Smooth muscle cell (in vitro differentiated cells): ENCODE measurements around the gene NEBL. TPM values are rescaled to one million over a fixed set of nuclear protein-coding genes. Genes with fewer than 3 reads are reported as not detected.

Source experiments
- DNase-seq: peaks from one replicate; lab custom pipeline; 2025; ENCODE audit not compliant: unreplicated experiment; lab: John Stamatoyannopoulos, UW
- H2AFZ ChIP-seq: fragments of 200-600 bp; sonication (generic); 2 replicates; pipeline ENCODE4 v1.6.0; 2016; ENCODE audit warnings: antibody characterized with exemption, low read depth, mild to moderate bottlenecking
- H3F3A ChIP-seq: fragments of 200-600 bp; sonication (generic); 2 replicates; pipeline ENCODE4 v1.6.0; 2017; ENCODE audit warnings: antibody characterized with exemption, low read depth
- H3K27ac ChIP-seq: fragments of 200-600 bp; sonication (generic); 2 replicates; pipeline ENCODE4 v1.5.1; 2016; ENCODE audit warnings: low read depth, mild to moderate bottlenecking
- H3K27me3 ChIP-seq: fragments of 200-600 bp; sonication (generic); 2 replicates; pipeline ENCODE4 v1.6.1; 2016; ENCODE audit warnings: low read depth, mild to moderate bottlenecking
- H3K36me3 ChIP-seq: fragments of 200-600 bp; sonication (generic); 2 replicates; pipeline ENCODE4 v1.5.1; 2016; ENCODE audit warnings: low read depth
- H3K4me1 ChIP-seq: fragments of 200-600 bp; sonication (generic); 2 replicates; pipeline ENCODE4 v1.5.1; 2016; ENCODE audit warnings: low read depth
- H3K4me2 ChIP-seq: fragments of 200-600 bp; sonication (generic); 2 replicates; pipeline ENCODE4 v1.6.0; 2016; ENCODE audit warnings: mild to moderate bottlenecking
- H3K4me3 ChIP-seq: fragments of 200-600 bp; sonication (generic); 2 replicates; pipeline ENCODE4 v1.5.1; 2016; ENCODE audit warnings: mild to moderate bottlenecking
- H3K79me2 ChIP-seq: fragments of 200-600 bp; sonication (generic); 2 replicates; pipeline ENCODE4 v1.6.0; 2016; ENCODE audit warnings: low read depth, mild to moderate bottlenecking
- H3K9ac ChIP-seq: fragments of 200-600 bp; sonication (generic); 2 replicates; pipeline ENCODE4 v1.6.0; 2016; ENCODE audit warnings: low read depth
- H3K9me3 ChIP-seq: fragments of 200-600 bp; sonication (generic); replicated peaks from 2 replicates; pipeline ENCODE4 v1.5.1; 2016; ENCODE audit warnings: low read depth
- H4K20me1 ChIP-seq: fragments of 200-600 bp; sonication (generic); 2 replicates; pipeline ENCODE4 v1.6.0; 2016; ENCODE audit warnings: low read depth
- WGBS: methylation state at CpG from one replicate; pipeline ENCODE4 v1.1.7; 2016; ENCODE audit warnings: low lambda C conversion rate; 5-methylcytosine and 5-hydroxymethylcytosine counted together
- polyA plus RNA-seq: library from polyadenylated mRNA; unstranded; fragments of >200 nt; fragmentation: Nextera tagmentation; extraction: Ambion mirVana; gene quantifications from 2 replicates; pipeline ENCODE4 v1.2.1, GENCODE V29; 2016
- total RNA-seq: library from RNA; depleted of rRNA; stranded (reverse); fragments of >200 nt; gene quantifications from 2 replicates; pipeline ENCODE4 v1.2.3, GENCODE V29; 2014
- TF ChIP-seq, protein P1 (sequence below): fragments of 200-600 bp; sonication (generic); IDR thresholded peaks from 2 replicates; pipeline ENCODE4 v1.5.1; 2017; ENCODE audit warnings: borderline replicate concordance, mild to moderate bottlenecking, antibody characterized with exemption; ENCODE audit not compliant: insufficient read depth, poor library complexity, severe bottlenecking

The NEBL gene
- total and polyA plus RNA-seq, 2 experiments from 2014 or later: 1.8 to 12.8 TPM

DNA sequence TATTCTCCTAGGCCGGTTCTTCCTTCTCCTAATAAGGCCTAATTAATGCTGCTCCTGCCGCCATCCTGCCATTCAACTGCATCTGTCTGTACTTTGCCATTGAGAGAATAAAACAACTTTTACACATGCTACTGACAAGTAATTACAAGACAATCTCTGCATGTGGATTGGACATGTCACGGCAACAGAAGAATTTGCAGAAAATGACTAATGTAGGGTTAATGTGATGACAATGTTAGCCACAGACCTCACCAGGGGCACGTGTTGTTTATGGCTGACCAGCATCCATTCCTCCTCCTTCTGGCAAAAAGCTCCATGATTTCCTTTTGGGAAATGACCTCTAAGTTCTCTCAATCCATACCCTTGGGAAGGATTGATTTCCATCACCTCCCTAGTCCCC lies 58.0 kb downstream of the NEBL start:
- H3K27me3 ChIP-seq: no peaks in the 10 kb centered on the region
- no peaks in the 10 kb centered on the region for H4K20me1 ChIP-seq
- no peak overlapping the region for H3K27ac ChIP-seq
- no peaks in the 10 kb centered on the region for H3K9me3 ChIP-seq
- H3K9ac ChIP-seq: no peak overlapping the region
- no peaks in the 10 kb centered on the region for H3K79me2 ChIP-seq
- H2AFZ ChIP-seq: no peak overlapping the region
- TF ChIP-seq, protein P1, sequence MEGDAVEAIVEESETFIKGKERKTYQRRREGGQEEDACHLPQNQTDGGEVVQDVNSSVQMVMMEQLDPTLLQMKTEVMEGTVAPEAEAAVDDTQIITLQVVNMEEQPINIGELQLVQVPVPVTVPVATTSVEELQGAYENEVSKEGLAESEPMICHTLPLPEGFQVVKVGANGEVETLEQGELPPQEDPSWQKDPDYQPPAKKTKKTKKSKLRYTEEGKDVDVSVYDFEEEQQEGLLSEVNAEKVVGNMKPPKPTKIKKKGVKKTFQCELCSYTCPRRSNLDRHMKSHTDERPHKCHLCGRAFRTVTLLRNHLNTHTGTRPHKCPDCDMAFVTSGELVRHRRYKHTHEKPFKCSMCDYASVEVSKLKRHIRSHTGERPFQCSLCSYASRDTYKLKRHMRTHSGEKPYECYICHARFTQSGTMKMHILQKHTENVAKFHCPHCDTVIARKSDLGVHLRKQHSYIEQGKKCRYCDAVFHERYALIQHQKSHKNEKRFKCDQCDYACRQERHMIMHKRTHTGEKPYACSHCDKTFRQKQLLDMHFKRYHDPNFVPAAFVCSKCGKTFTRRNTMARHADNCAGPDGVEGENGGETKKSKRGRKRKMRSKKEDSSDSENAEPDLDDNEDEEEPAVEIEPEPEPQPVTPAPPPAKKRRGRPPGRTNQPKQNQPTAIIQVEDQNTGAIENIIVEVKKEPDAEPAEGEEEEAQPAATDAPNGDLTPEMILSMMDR: no peak
- no peaks in the 10 kb centered on the region for H3F3A ChIP-seq
- H3K4me3 ChIP-seq: no peak overlapping the region
- no peak for DNase-seq
- H3K4me1 ChIP-seq: no peaks in the 10 kb centered on the region
- no peaks in the 10 kb centered on the region for H3K36me3 ChIP-seq
- WGBS: 75% methylated on average over 4 of the region's 4 CpGs
- no peak overlapping the region for H3K4me2 ChIP-seq

DNA sequence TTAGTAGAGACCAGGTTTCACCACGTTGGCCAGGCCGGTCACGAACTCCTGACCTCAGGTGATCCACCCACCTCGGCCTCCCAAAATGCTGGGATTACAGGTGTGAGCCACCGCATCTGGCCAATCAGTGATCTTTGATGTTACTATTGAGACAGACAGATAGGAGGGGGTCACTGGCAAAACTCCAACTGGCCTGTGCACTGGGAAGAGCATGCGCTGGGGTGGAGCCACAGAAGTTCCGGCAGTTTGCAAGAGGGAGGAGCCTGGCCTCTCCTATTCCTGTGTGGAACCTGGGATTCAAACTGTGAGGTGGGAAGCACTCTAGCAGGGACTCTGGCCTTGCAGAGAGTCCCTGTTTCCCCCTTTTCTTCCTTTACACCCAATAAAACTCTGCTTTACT lies 60.7 kb downstream of the NEBL start:
- Histone ChIP-seq H3K4me3 (no peak overlapping the region), H3F3A (no peaks in the 10 kb centered on the region), H3K9ac (no peak overlapping the region), H3K9me3 (no peaks in the 10 kb centered on the region), H3K36me3 (no peaks in the 10 kb centered on the region), H3K27me3 (no peaks in the 10 kb centered on the region), H3K4me2 (no peak overlapping the region), H4K20me1 (no peaks in the 10 kb centered on the region), H3K27ac (no peak overlapping the region), H2AFZ (no peak overlapping the region), H3K4me1 (no peaks in the 10 kb centered on the region), H3K79me2 (no peaks in the 10 kb centered on the region)
- no peak for DNase-seq
- TF ChIP-seq, protein P1: no peak
- WGBS: 98% methylated on average over 7 of the region's 7 CpGs

DNA sequence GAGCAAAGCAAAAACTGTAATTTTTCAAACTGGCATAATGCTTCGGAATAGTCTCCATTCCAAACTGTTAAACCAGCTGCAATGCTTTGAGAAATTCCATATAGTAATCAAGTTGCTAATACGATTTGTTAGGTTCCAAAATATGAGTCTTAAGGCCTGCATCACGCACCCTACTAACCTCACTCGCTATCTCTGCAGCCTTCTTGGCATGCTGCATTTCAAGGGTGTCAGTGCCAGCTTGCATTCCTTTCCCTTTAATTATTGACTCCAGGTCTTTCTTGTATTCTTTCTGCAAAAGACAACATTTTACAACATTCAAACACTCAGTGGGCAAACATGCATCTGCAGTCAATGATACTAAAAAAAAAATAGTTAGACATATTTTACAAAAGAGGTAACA lies 61.8 kb downstream of the NEBL start:
- WGBS: 94% methylated on average over 4 of the region's 4 CpGs
- Histone ChIP-seq H4K20me1 (no peaks in the 10 kb centered on the region), H3K4me1 (no peaks in the 10 kb centered on the region), H3K4me2 (no peak overlapping the region), H3K27me3 (no peaks in the 10 kb centered on the region), H3K9ac (no peak overlapping the region), H3F3A (no peaks in the 10 kb centered on the region), H3K9me3 (no peaks in the 10 kb centered on the region), H3K4me3 (no peak overlapping the region), H3K36me3 (no peaks in the 10 kb centered on the region), H3K79me2 (no peaks in the 10 kb centered on the region), H2AFZ (no peak overlapping the region), H3K27ac (no peak overlapping the region)
- TF ChIP-seq, protein P1: no peak
- DNase-seq: no peak

DNA sequence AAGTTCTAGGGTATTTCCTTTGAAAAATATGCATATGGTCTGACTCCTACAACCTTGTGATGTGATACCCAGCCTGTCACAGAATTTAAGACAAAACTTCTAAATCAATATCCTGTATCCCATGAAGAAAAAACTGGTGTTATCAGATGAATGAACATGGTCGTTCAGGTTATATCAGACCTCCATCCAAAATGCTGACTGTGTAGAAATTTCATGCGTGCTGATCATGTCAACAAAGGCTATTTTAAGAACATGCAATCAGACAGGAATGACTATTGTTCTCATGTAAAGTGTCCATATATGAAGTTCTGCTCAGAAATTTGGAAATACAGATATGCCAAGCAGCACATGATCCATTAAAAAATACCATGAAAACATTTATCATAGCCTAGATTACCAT lies 62.3 kb downstream of the NEBL start:
- Histone ChIP-seq H3K9ac (no peak overlapping the region), H3K27me3 (no peaks in the 10 kb centered on the region), H3F3A (no peaks in the 10 kb centered on the region), H2AFZ (no peak overlapping the region), H3K27ac (no peak overlapping the region), H4K20me1 (no peaks in the 10 kb centered on the region), H3K4me3 (no peak overlapping the region), H3K79me2 (no peaks in the 10 kb centered on the region), H3K9me3 (no peaks in the 10 kb centered on the region), H3K4me1 (no peaks in the 10 kb centered on the region), H3K36me3 (no peaks in the 10 kb centered on the region), H3K4me2 (no peak overlapping the region)
- DNase-seq: no peak
- WGBS: 91% methylated on average over 2 of the region's 2 CpGs
- TF ChIP-seq, protein P1: no peak
